Measurements from ENCODE around the gene VIPR2. TPM values are rescaled to one million over a fixed set of nuclear protein-coding genes. Genes with fewer than 3 reads are reported as not detected.
A peak's percentile ranks its signal among the peaks of the same experiment; 100 is the strongest.

Gene VIPR2
- total RNA-seq, 4 donors from 2014 or later = 0.32 to 0.34 (median 0.32) TPM; not detected in 1

GRCh38 chr7:159095979-159096411 lies 48.7 kb downstream of the VIPR2 start:
- WGBS, 2 donors = 89% methylated on average over 13 to 14 of the region's 14 CpGs
- peak in 1 of 2 donors; percentile 74 for DNase-seq (ENCODE audit: low spot score in 2 of 2)
- TF ChIP-seq CTCF (IDR thresholded peaks at IDR 0.05) (no peak), POLR2A (IDR thresholded peaks at IDR 0.05) (no peak)
- intact Hi-C loops (cut with DNase I; ENCODE audit: low total_unique reads) = no loop called here
- no peak overlapping the region for H3K4me3 ChIP-seq (ENCODE audit: low read depth, poor library complexity, severe bottlenecking)

GRCh38 chr7:159094919-159095915 lies 49.5 kb downstream of the VIPR2 start:
- DNase-seq (ENCODE audit: low spot score in 2 of 2) = peak in 1 of 2 donors; percentile 71
- 65 to 80% methylated on average over 17 of the region's 17 CpGs for WGBS, 2 donors
- intact Hi-C loops (cut with DNase I; ENCODE audit: low total_unique reads) = no loop called here
- TF ChIP-seq POLR2A (IDR thresholded peaks at IDR 0.05) (no peak), CTCF (IDR thresholded peaks at IDR 0.05) (no peak)
- no peak overlapping the region for H3K4me3 ChIP-seq (ENCODE audit: low read depth, poor library complexity, severe bottlenecking)

GRCh38 chr7:159094023-159094740 lies 50.5 kb downstream of the VIPR2 start:
- TF ChIP-seq POLR2A (IDR thresholded peaks at IDR 0.05) (no peak), CTCF (IDR thresholded peaks at IDR 0.05) (no peak)
- H3K4me3 ChIP-seq (ENCODE audit: low read depth, poor library complexity, severe bottlenecking) = no peak overlapping the region
- intact Hi-C loops (cut with DNase I; ENCODE audit: low total_unique reads) = no loop called here
- DNase-seq (ENCODE audit: low spot score in 2 of 2) = peak in 1 of 2 donors; percentile 80
- whole genome bisulfite sequencing, 2 donors = 77 to 85% methylated on average over 16 of the region's 16 CpGs

GRCh38 chr7:159093351-159093971 lies 51.2 kb downstream of the VIPR2 start:
- peak in 1 of 2 donors; percentile 78 for DNase-seq (ENCODE audit: low spot score in 2 of 2)
- H3K4me3 ChIP-seq (ENCODE audit: low read depth, poor library complexity, severe bottlenecking) = no peak overlapping the region
- WGBS, 2 donors = 90% methylated on average over 25 to 30 of the region's 31 CpGs
- no peak for TF ChIP-seq CTCF (IDR thresholded peaks at IDR 0.05)
- no peak for TF ChIP-seq POLR2A (IDR thresholded peaks at IDR 0.05)
- intact Hi-C loops (cut with DNase I; ENCODE audit: low total_unique reads) = no loop called here

GRCh38 chr7:159092701-159093121 lies 52.0 kb downstream of the VIPR2 start:
- DNase-seq (ENCODE audit: low spot score in 2 of 2) = peak in 1 of 2 donors; percentile 78
- TF ChIP-seq POLR2A (IDR thresholded peaks at IDR 0.05) (no peak), CTCF (IDR thresholded peaks at IDR 0.05) (no peak)
- intact Hi-C loops (cut with DNase I; ENCODE audit: low total_unique reads) = no loop called here
- 65 to 78% methylated on average over 13 of the region's 13 CpGs for WGBS, 2 donors
- no peak overlapping the region for H3K4me3 ChIP-seq (ENCODE audit: low read depth, poor library complexity, severe bottlenecking)
